ENCODE measurements around the gene OR6Q1.

The OR6Q1 gene

GRCh38 chr11:58055806-58056401 lies 25.2 kb downstream of the OR6Q1 start:
- Histone ChIP-seq H3K27ac (ENCODE audit: low read depth, low read length) (no peak overlapping the region), H3K4me3 (ENCODE audit: low read length) (no peak overlapping the region), H3F3A (ENCODE audit: control insufficient read depth, insufficient read depth) (no peaks in the 10 kb centered on the region), H3K27me3 (ENCODE audit: control insufficient read depth, low read length) (no peaks in the 10 kb centered on the region), H3K4me1 (ENCODE audit: control insufficient read depth, low read length) (no peaks in the 10 kb centered on the region), H3K36me3 (ENCODE audit: control insufficient read depth, low read length) (no peaks in the 10 kb centered on the region), H3K79me2 (ENCODE audit: control insufficient read depth, low read length) (no peaks in the 10 kb centered on the region), H4K20me1 (ENCODE audit: control insufficient read depth, insufficient read depth, low read depth, low read length) (no peaks in the 10 kb centered on the region), H3K9me3 (ENCODE audit: control insufficient read depth, insufficient read depth, low read length) (no peaks in the 10 kb centered on the region), H3K9me2 (replicated peaks; ENCODE audit: control insufficient read depth, low read length) (no peaks in the 10 kb centered on the region), H3K4me2 (ENCODE audit: low read length) (no peak overlapping the region)
- no peak for TF ChIP-seq EZH2phosphoT487 (IDR thresholded peaks at IDR 0.05; ENCODE audit: borderline replicate concordance, low read length)
- no peak for TF ChIP-seq CTCF (IDR thresholded peaks at IDR 0.05; ENCODE audit: low read depth, low read length, poor library complexity, severe bottlenecking)

GRCh38 chr11:58057481-58057880 lies 26.7 kb downstream of the OR6Q1 start:
- Histone ChIP-seq H3K27me3 (ENCODE audit: control insufficient read depth, low read length) (no peaks in the 10 kb centered on the region), H3K4me3 (ENCODE audit: low read length) (no peak overlapping the region), H3K4me2 (ENCODE audit: low read length) (no peak overlapping the region), H3F3A (ENCODE audit: control insufficient read depth, insufficient read depth) (no peaks in the 10 kb centered on the region), H3K4me1 (ENCODE audit: control insufficient read depth, low read length) (no peaks in the 10 kb centered on the region), H3K9me3 (ENCODE audit: control insufficient read depth, insufficient read depth, low read length) (no peaks in the 10 kb centered on the region), H4K20me1 (ENCODE audit: control insufficient read depth, insufficient read depth, low read depth, low read length) (no peaks in the 10 kb centered on the region), H3K36me3 (ENCODE audit: control insufficient read depth, low read length) (no peaks in the 10 kb centered on the region), H3K79me2 (ENCODE audit: control insufficient read depth, low read length) (no peaks in the 10 kb centered on the region), H3K27ac (ENCODE audit: low read depth, low read length) (no peak overlapping the region), H3K9me2 (replicated peaks; ENCODE audit: control insufficient read depth, low read length) (no peaks in the 10 kb centered on the region)
- TF ChIP-seq EZH2phosphoT487 (IDR thresholded peaks at IDR 0.05; ENCODE audit: borderline replicate concordance, low read length) (no peak), CTCF (IDR thresholded peaks at IDR 0.05; ENCODE audit: low read depth, low read length, poor library complexity, severe bottlenecking) (no peak)

GRCh38 chr11:58058276-58059006 lies 27.7 kb downstream of the OR6Q1 start:
- H4K20me1 ChIP-seq (ENCODE audit: control insufficient read depth, insufficient read depth, low read depth, low read length): no peaks in the 10 kb centered on the region
- no peaks in the 10 kb centered on the region for H3K9me3 ChIP-seq (ENCODE audit: control insufficient read depth, insufficient read depth, low read length)
- H3K4me1 ChIP-seq (ENCODE audit: control insufficient read depth, low read length): no peaks in the 10 kb centered on the region
- no peaks in the 10 kb centered on the region for H3K79me2 ChIP-seq (ENCODE audit: control insufficient read depth, low read length)
- H3K4me2 ChIP-seq (ENCODE audit: low read length): no peak overlapping the region
- TF ChIP-seq EZH2phosphoT487 (IDR thresholded peaks at IDR 0.05; ENCODE audit: borderline replicate concordance, low read length) (no peak), CTCF (IDR thresholded peaks at IDR 0.05; ENCODE audit: low read depth, low read length, poor library complexity, severe bottlenecking) (no peak)
- no peaks in the 10 kb centered on the region for H3K36me3 ChIP-seq (ENCODE audit: control insufficient read depth, low read length)
- no peaks in the 10 kb centered on the region for H3K27me3 ChIP-seq (ENCODE audit: control insufficient read depth, low read length)
- no peak overlapping the region for H3K4me3 ChIP-seq (ENCODE audit: low read length)
- no peaks in the 10 kb centered on the region for H3K9me2 ChIP-seq (replicated peaks; ENCODE audit: control insufficient read depth, low read length)
- H3F3A ChIP-seq (ENCODE audit: control insufficient read depth, insufficient read depth): no peaks in the 10 kb centered on the region
- H3K27ac ChIP-seq (ENCODE audit: low read depth, low read length): no peak overlapping the region

All from DOHH2 (cell line).